GM18909 (cell line): ENCODE measurements around the gene SEC11C.

Experiments
- ATAC-seq: cut with Tn5 transposase; IDR thresholded peaks from one replicate; pipeline ENCODE4 v1.9.1; 2021; ENCODE audit warnings: mild to moderate bottlenecking; ENCODE audit not compliant: unreplicated experiment, poor library complexity

SEC11C gene

DNA sequence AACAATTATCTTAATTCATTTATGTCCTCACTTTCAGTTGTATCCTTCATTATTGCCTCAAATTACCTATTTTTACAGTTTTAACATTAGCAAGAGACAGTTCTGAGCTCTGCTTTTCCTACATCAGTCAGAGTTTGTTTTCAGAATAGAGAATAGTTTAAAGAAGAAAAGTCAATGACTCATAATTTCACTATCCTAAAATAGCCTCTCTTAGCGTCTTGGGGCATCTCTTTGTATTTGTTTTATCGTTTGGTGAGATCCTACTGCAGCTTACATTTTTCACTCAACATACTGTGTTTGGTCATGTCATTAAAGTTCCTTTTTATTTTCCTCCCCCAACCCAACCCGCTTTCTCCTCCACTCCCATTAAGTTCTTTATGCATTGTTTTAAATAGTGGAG is 3.8 kb downstream of the SEC11C start:
- no peak for ATAC-seq

DNA sequence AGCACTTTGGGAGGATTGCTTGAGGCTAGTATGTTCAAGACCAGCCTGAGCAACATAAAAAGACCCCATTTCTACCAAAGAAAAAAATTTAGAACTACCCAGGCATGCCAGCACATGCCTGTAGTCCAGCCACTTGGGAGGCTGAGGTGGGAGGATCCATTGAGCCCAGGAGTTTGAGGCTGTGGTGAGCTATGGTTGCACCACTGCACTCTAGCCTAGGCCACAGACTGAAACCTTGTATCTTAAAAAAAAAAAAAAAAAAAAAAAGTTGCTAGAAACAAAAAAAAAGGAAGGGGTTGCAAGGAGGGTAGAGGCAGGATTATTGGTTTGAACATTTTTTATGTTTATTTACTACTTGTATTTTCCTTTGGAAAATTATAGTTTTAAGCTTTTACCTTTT is 4.8 kb downstream of the SEC11C start:
- ATAC-seq = no peak

DNA sequence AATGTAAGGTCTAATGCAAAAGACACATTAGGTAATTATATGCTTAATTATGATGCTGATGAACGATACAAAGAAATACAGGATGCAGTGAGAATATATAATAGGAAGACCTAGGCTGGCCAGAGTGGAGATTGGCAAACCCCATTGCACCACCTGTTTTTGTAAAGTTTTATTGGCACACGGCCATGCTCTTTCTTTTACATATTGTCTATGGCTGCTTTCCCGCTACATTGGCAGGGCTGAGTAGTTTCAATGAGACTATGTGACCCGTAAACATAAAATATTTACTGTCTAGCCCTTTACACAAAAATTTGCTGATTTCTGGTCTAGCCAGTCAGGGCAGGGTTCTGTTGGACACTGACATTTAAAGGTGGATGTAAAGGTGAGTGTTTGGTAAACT is 5.4 kb downstream of the SEC11C start:
- no peak for ATAC-seq

DNA sequence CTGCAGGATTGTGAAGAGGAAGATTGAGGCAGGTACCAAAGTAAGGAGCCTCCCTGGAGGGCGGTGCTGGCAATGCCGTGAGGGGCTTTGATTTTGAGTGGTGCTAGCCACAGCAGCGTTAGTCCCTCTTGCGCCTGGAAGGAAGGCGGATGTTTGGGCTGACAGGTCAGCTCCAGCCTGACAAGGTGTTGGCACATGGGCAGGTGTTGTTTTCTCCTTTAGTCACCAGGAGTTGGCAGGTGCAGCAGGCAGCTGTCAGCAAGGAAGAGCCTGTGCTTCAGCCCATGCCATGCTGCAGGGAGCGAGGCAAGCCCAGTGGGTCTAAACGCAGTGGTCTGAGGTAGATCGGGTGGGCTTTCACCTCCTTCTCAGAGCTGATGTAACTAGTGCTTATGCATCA is 8.5 kb downstream of the SEC11C start:
- no peak for ATAC-seq

DNA sequence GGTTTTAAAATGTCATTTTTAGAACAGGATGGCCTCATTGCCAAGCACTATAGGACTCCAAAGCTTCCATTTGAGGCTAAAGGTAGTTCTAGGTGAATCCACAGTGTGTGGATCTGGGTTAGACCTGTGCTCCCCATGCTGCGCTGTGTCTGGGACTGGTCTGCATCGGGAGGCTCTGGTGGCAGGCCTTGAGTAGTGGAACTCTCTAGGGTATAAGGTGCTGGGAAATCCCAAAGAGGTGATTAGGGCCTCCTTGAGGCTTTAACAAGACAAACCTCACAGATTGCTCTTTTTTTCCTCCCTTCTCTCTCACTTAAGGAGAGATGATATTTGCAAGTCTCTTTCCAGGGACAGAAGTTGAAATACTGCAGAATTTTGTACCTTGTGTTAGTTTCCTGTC is 9.3 kb downstream of the SEC11C start:
- ATAC-seq = no peak

DNA sequence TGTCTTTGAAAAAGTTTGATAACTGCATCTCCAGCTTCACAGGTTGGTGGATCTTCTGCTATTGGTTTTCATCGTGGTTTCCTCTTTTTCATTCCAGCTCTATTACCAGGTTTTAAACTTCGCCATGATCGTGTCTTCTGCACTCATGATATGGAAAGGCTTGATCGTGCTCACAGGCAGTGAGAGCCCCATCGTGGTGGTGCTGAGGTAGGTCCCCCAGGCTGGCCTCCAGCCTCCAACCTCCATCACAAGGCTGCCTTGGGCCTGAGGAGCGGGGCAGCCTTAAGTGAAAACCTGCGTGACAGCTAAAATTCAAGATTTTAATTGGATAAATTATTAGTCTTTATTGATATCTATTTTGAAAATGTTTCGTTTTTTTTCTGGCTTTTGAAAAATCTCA is 9.7 kb downstream of the SEC11C start:
- ATAC-seq = no peak

DNA sequence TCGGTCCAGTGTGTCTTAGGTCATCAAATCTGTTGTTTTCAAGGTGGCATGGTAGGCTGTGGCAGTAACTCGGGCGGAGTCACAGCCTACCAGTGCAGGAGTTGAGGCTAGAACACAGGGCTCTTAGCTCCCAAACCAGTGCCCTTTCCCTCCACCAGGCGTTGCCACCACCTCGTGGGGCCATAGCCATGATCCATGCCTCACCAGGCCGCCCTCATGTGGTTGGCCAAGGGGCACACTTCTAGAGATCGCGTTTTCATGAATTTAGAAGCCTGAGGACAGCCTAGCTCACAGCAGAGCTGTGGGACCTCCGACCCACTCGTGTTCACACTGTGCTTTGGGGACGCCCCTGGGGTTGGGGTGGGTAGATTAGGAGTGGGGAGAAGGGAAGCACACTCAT is 10.6 kb downstream of the SEC11C start:
- ATAC-seq = no peak

DNA sequence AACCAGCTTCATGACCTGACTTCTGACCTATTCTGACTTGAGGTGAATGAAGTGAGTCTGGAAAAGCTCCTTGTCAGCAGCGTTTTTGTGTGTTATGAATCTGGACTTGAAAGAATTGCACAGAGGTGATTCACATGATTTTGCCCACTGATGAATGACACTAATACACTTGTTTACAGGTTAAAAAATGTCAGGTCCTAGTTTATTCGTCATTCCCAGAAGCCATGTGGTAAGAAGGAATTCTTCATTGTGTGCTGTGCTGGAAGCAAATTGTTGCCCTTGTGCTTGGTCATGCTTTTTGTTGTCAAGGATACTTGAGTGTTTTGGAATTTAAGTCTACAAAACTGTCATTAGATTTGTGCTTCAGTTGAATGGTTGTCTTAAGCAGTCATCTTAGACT is 15.5 kb downstream of the SEC11C start:
- no peak for ATAC-seq

DNA sequence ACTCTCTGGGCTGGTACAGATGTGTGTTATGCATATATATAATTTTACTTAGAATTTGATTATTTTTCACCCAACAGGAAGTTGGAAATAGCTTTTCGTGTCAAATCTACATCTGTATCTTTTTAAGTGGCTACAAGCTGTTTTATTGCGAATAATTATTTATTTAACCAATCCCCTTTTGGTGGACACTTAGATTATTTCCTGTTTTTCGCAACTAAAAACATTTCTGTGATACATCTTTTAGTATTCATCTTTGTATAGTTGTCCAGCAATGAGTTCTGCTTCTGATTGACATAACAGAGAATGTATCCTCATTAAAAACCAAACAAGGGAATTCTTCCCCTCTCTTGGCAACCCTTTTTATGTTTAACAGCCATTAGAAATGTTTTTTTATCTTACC is 16.6 kb downstream of the SEC11C start:
- ATAC-seq = no peak

DNA sequence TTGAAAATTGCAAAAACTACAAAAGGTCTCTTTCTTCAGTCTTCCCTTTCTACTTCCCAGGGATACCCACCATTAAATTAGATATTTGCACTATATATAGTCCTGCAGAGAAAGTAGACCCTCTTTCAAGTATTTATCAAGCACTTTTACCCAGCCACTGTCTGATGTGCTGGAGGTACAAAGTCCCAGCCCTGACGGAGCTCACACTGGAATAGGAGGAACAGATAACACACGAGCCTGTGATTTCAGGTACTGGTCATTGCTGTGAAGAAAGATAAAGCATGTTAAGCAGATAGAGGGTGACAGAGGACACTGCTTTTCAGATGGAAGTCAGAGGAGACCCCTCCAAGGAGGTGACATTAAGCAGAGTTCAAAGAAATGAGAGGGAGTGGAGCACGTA is 19.6 kb downstream of the SEC11C start:
- no peak for ATAC-seq

DNA sequence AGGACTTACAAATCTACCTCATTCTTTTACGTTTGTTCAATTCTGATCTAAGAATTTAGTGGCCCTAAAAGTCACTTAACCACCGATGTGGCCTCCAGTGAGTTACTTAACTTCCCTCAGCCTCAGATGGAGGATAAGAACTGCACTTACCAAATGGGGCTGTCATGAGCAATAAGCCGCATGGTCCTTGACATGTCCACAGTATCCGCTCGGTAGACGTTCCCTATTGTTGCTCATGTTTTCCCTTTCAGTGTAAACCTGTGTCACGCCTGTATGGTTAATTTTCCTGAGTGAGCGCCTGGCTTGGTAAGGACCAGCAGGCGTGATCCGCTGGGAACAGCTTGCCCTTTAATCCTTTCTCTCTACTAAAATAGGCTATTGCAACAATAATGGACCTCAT is 20.3 kb downstream of the SEC11C start:
- no peak for ATAC-seq

DNA sequence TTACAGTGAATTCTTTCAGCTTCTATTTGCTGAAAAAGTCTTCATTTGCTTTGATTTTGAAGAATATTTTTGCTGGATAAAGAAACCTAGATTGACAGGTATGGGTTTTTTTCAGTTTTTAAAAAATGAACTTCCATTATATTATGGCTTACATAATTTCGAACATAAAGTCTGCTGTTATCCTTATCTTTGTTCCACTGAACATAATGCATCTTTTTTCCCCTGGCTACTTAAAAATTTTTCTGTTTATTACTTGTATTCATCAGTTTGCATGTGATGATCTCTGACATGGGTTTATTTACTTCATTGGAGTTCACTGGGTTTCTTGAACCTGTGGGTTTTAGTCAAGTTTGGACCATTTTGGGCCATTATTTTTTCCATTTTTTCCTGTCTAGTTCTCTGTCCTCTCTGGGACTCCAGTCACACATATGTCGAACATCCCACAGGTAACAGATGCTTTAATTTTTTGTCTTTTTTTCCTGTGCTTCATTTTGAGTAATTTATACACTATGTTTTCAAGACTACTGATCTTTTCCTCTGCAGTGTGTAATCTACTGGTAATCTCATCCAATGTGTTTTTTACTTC is 33.1 kb downstream of the SEC11C start:
- no peak for ATAC-seq

DNA sequence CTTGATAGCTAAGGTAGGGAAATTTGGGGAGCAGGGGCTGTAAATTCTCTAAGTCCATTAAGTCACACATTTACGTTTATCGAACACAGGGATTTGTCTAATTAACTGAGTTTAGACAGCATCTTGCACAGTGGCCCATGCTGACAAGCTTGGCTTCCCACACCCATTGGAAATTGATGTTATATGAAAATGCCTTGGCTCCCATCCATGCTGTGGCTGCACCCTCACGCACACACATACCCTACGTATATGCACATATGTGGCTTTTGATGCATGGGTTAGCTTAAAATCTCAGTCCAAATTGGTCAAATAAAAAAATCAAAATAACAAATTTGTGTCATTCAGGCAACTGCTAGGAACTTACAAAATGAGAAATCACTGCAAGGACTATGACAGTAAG is 37.8 kb downstream of the SEC11C start:
- no peak for ATAC-seq

DNA sequence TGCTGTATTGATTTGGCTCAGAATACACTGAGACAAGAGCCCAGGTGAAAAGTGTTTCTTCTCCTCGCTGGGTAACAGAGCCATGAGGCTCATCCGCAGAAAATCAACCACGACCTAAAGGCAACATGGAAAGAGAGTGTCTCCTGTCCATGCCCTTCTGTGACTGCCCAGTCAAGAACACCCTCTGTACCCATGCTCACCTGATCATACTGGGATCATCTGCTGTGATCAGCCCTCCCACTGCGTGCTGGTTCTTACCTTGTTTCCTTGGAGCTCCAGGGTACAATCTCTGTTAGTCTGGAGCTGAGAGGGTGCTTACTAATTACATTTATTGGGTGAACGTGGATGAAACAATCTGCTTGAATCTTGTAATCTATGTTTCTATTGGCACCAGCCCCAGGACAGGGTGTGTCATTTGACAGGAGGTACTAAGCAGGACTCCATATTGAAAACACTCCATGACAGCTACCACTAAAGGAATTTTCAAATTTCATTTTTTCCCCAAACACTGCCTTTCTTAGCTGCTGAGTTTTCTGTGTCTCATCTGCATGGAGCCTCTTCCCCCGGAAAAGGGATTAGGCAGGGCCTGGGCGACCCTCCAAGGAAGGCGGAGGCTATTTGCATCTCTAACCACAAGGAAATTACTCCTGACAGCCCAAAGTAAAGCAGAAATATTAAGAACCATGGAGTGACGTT is 40.6 kb downstream of the SEC11C start:
- ATAC-seq = no peak

DNA sequence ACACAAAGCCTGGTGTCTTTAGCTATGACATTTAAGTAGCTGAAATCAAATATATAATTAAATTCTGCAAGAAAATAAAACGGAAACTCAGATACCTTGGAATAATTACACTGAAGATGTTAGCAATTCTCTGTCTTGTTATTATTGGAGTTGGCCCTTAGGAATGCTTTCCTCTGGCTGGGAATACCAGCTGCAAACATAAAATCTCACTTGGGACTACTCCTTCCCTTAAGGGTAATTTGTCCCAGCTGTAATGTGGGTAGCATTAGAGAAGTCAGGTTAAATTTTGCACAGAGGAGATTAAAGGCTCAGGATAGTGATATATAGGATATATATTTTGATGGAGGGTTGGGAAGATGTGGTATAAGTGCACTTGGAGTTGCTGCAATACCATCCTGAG is 43.0 kb downstream of the SEC11C start:
- no peak for ATAC-seq

DNA sequence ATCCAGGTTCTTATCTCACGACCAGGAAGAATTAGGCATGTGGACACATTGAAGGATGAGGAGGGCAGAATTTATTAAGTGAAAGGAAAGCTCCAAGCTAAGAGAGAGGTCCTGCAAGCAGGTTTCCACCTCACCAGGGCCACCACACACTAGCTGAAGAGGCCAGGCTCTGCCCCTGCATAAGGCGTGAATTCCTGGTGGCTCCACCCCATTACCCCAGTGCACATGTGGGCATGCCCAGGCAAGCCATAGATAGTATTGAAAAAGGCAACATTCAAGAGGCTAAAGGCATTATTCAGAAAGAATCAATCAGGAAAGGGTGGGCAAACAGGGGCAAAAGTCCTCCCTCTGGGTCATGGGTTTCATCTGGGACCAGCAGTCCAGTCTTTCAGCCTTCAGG is 49.3 kb downstream of the SEC11C start:
- no peak for ATAC-seq

DNA sequence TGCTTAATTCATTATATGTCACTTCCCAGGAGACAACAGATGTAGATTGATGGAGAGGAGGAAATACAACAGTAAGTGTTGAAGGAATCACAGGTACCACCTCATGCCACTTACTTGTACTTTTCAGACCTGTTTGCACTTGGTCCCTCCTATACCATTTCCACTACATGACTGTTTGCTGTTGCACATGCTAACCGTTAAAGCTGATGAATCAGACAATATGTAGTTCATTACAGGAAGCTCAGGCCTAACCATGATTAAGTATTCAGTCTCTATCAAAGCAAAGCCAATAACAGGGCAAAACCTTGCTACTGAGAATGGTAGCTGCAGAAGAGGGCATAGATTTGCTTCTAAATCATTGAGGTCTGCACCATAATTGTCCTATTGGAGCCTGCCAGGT is 50.1 kb downstream of the SEC11C start:
- ATAC-seq = no peak

DNA sequence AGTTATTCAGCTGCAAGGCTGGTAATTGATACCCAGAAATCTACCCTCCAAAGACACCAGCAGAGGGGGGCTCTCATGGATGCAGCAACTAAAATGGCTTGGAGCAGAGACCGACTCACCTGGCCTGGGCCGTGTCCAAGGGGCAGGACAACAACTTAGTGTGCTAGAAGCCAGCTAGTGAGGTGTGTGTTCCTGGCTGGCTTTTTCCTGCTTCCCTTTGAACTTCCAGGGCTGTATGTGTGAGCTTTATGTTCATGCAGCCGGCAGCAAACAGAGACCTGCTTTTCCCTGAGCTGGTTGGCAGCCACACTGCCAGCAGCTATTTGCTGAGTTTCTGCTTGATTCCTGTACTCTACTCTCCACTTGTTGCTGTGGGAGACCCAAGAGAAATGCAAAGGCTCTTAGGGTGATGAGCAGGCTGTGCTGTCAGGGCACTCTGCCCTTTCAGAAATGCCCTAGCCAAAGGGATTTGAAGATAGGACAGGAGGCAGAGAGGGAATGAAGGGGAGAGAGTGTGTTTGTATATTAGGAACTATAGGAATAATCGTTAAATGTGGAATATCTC is 56.6 kb downstream of the SEC11C start:
- ATAC-seq = no peak

DNA sequence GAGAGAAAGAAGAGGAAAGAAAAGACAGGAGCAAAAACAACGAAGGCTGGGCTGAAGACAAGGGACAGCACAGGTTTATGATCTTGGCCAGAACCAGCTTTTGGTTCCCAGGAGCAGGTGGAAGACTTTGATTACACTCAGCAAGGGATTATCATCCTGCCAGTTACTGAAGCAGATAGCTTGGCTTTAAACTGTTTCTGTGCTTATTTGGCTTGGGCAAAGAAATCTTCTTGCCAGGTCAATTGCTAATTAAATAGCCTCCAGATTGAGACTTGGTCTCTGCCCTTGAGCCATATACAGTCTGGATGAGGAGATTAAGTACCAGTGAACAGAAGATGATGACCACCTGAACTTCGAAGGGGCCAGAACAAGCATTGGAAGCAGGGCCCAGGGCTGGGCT is 58.0 kb downstream of the SEC11C start:
- no peak for ATAC-seq

DNA sequence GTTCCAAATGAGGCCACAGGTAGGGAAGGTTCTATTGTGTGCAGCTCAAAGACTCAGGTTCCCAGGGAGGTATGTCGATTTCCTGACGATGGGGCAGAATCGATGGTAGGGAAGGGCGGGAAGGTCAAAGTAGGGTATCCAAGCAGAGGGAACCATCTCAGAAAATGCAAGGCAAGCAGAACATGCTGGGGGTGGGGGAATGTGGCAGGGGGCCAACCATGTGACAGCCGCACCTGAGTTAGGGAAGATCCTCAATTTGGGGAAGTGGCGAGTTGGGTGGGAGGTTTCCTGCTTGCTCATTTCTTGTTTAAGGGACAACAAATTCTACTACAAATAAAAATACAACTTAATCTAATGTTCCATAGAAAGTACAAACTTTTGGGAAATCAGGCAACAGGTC is 58.5 kb downstream of the SEC11C start:
- no peak for ATAC-seq

DNA sequence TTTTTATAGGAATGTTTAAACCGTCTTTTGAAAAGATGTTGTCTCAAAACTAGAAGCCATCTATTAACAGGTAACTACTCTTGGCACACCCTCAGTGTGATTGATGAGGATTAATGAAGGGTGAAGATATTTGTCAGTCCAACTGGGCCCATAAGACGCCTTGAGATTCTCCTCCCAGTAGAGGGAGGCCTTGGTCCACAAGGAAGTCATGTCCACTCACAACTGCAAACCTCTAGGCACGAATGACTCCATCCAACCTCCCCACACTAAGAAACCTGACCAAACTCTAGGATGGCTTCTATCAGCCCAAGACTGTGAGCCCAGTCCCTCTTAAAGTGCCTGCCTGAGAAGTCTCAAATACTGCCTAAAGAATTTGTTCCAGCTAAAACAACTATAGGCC is 61.1 kb downstream of the SEC11C start:
- ATAC-seq = no peak

DNA sequence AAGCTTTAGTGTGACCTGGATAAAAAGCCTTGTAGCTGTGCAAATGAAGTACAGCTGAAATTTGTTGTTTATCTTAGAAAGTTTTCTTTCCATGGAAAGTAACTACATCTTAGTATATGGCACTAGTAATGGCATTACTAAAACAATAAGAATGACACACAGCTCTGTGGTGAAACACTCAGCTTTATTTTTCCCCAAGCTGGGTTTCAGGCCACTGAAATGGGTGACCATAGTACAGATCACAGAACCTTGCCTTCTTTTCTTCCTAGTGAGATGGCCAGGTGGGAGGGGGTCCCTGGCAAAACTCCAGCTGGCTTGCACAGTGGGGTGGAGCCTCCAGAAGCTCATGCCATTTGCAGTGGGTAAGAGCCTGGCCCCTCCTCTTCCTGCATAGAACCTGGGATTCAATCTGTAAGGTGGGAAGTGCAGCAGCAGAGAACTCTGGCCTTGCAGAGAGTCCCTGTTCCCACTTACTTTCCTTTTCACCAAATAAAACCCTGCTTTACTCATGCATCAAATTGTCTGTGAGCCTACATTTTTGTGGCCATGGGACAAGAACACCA is 62.7 kb downstream of the SEC11C start:
- no peak for ATAC-seq
